Activated CD8-positive, alpha-beta T cell treated with anti-CD3 and anti-CD28 coated beads for 36 hours (primary cell): ENCODE data around the gene GIMAP8. TPM values are rescaled to one million over a fixed set of nuclear protein-coding genes. Genes with fewer than 3 reads are reported as not detected.

Experiments used
- total RNA-seq, 2 experiments: library from RNA; stranded (reverse); gene quantifications; one replicate each; pipeline ENCODE4 v1.2.3, GENCODE V29; 2021

The GIMAP8 gene
- total RNA-seq, 2 experiments from 2014 or later, result 8.6 to 8.7 TPM

Other genes with a start within 250 kb of the GIMAP8 start
- 10 to 100 TPM; 21.8 to 21.9 TPM for gene LRRC61, start 127.3 kb upstream of the GIMAP8 start, total RNA-seq
- 1 to 10 TPM; 2.6 to 2.9 TPM for gene ACTR3C, start 127.1 kb upstream of the GIMAP8 start, total RNA-seq
- gene RARRES2, start 109.0 kb upstream of the GIMAP8 start, total RNA-seq, result not detected
- 10 to 100 TPM; 56.0 to 59.2 TPM for gene REPIN1, start 81.8 kb upstream of the GIMAP8 start, total RNA-seq
- 1 to 10 TPM; 4.7 to 4.9 TPM for gene ZNF775, start 71.3 kb upstream of the GIMAP8 start, total RNA-seq
- 10 to 100 TPM; 29.0 to 29.5 TPM for gene GIMAP7, start 64.2 kb downstream of the GIMAP8 start, total RNA-seq
- gene GIMAP4, start 116.8 kb downstream of the GIMAP8 start, total RNA-seq, result 10 to 100 TPM; 88.3 to 97.8 TPM
- 10 to 100 TPM; 21.2 to 21.5 TPM for gene GIMAP6, start 181.8 kb downstream of the GIMAP8 start, total RNA-seq
- gene GIMAP2, start 235.1 kb downstream of the GIMAP8 start, total RNA-seq, result 10 to 100 TPM; 42.2 to 42.7 TPM